OCI-M2 (cell line): ENCODE measurements around the gene PCDH15.

Experiments
- DNase-seq: peaks from one replicate; lab custom pipeline; 2025; ENCODE audit not compliant: unreplicated experiment; lab: John Stamatoyannopoulos, UW

The PCDH15 gene

GRCh38 chr10:54800741-54801421, at the start of gene PCDH15:
TSS of gene PCDH15 (minus strand) at chr10:54801231. CDS start at chr10:54664262, 136,969 bp downstream.
- DNase-seq = no peak

GRCh38 chr10:54843932-54844331, 42.9 kb upstream of the PCDH15 start:
- no peak for DNase-seq

GRCh38 chr10:54843085-54843646, 42.1 kb upstream of the PCDH15 start:
- no peak for DNase-seq

- DNase-seq = no peak
These were observed 36.4 kb upstream of the PCDH15 start for GRCh38 chr10:54837479-54837878.

- DNase-seq = no peak
These were observed 32.0 kb upstream of the PCDH15 start for GRCh38 chr10:54833029-54833428.

GRCh38 chr10:54826994-54827560, 26.0 kb upstream of the PCDH15 start:
- DNase-seq = no peak

GRCh38 chr10:54815583-54815982, 14.6 kb upstream of the PCDH15 start:
- DNase-seq = no peak

- no peak for DNase-seq
These were observed 7.3 kb upstream of the PCDH15 start for GRCh38 chr10:54808186-54808935.

- no peak for DNase-seq
These were observed 1.5 kb downstream of the PCDH15 start for GRCh38 chr10:54799506-54799905.

GRCh38 chr10:54797636-54798321, 3.3 kb downstream of the PCDH15 start:
- no peak for DNase-seq

GRCh38 chr10:54796881-54797280, 4.2 kb downstream of the PCDH15 start:
- no peak for DNase-seq

- no peak for DNase-seq
These were observed 24.4 kb downstream of the PCDH15 start for GRCh38 chr10:54776622-54777021.

- no peak for DNase-seq
These were observed 28.4 kb downstream of the PCDH15 start for GRCh38 chr10:54772468-54773122.

- DNase-seq = no peak
These were observed 32.0 kb downstream of the PCDH15 start for GRCh38 chr10:54769051-54769450.

- DNase-seq = no peak
These were observed 42.2 kb downstream of the PCDH15 start for GRCh38 chr10:54758791-54759190.

- no peak for DNase-seq
These were observed 51.4 kb downstream of the PCDH15 start for GRCh38 chr10:54749623-54750022.

GRCh38 chr10:54745436-54745835, 55.6 kb downstream of the PCDH15 start:
- no peak for DNase-seq

- no peak for DNase-seq
These were observed 58.6 kb downstream of the PCDH15 start for GRCh38 chr10:54742416-54742815.

- no peak for DNase-seq
These were observed 72.5 kb downstream of the PCDH15 start for GRCh38 chr10:54728511-54728910.

- no peak for DNase-seq
These were observed 79.0 kb downstream of the PCDH15 start for GRCh38 chr10:54722075-54722474.

- no peak for DNase-seq
These were observed 90.1 kb downstream of the PCDH15 start for GRCh38 chr10:54710918-54711317.
